GM12891 (cell line): ENCODE results near the gene COL2A1.
"Not testable (repeated sequence)": the region's sequence is repeated elsewhere in the genome, so short reads cannot be mapped to it uniquely, and the experiment has no call there.

ENCODE experiments used
- PAX5 ChIP-seq: IDR thresholded peaks from 2 replicates; pipeline ENCODE4 v1.6.1; 2011; ENCODE audit warnings: low read length, moderate library complexity, mild to moderate bottlenecking; ENCODE audit not compliant: insufficient read depth, severe bottlenecking
- POLR2A ChIP-seq: IDR thresholded peaks from 2 replicates; pipeline ENCODE4 v1.6.1; 2011; ENCODE audit warnings: low read depth, low read length, control low read depth
- POLR2AphosphoS5 ChIP-seq: IDR thresholded peaks from 2 replicates; pipeline ENCODE4 v1.6.1; 2011; ENCODE audit warnings: low read depth, low read length, control low read depth
- TAF1 ChIP-seq: IDR thresholded peaks from 2 replicates; pipeline ENCODE4 v1.6.1; 2011; ENCODE audit warnings: low read depth, low read length, control low read depth

GRCh38 chr12:47957671-47958070 lies 46.6 kb downstream of the COL2A1 start:
- TF ChIP-seq POLR2A, PAX5, POLR2AphosphoS5, TAF1: not testable (repeated sequence)
